SHP77 treated with DMSO at 0.1 percent for 48 hours (cell line): ENCODE measurements around the gene GALNT13.

Source experiments
- DNase-seq: peaks from one replicate; lab custom pipeline; 2025; lab: John Stamatoyannopoulos, UW

The GALNT13 gene

GRCh38 chr2:154226931-154227330 lies 355.2 kb downstream of the GALNT13 start:
- DNase-seq, result no peak

- DNase-seq, result no peak
These were observed 357.0 kb downstream of the GALNT13 start for GRCh38 chr2:154228566-154229280.

GRCh38 chr2:154229966-154230365 lies 358.2 kb downstream of the GALNT13 start:
- DNase-seq, result no peak

DNA sequence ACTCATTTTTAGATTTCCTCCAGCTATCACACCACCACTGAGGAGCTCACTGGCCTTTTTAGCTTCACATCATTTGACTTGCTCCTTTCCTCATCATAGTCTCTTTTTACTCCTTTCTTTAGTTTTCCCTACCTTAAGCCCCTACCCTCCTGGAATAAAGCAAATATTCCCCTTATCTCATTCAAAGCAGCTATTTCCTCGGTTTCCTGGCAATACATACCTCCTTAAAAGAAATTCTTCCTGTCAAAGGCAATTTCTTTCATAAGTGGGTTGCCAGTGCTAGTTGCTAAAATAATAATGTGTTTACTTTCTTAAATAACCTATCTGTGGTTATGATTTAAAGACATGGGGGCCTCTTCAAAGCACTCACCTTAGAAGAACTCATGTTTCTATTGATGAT lies 359.3 kb downstream of the GALNT13 start:
- DNase-seq, result no peak

GRCh38 chr2:154233231-154233630 lies 361.5 kb downstream of the GALNT13 start:
- no peak for DNase-seq

- DNase-seq, result no peak
These were observed 366.5 kb downstream of the GALNT13 start for GRCh38 chr2:154238252-154238651.

DNA sequence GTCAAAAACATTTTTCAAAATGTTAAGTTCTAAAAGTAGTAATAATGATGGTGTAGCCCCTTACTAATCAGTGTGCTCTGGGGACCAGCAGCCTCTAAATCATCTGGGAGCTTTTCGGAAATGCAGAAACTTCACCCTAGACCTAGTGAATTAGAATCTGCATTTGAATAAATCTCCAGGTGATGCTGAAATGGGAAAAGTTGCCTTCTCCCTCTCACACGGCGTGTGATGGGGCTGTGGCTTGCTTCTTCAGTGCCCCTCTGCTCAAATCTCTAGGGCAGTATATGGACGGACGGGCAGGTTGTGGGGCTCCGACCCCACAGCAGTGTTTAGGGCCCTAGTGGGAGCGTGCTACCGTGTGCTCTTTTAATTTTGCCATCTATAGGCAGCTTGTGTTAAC lies 368.6 kb downstream of the GALNT13 start:
- DNase-seq, result no peak

GRCh38 chr2:154240921-154241379 lies 369.2 kb downstream of the GALNT13 start:
- no peak for DNase-seq

DNA sequence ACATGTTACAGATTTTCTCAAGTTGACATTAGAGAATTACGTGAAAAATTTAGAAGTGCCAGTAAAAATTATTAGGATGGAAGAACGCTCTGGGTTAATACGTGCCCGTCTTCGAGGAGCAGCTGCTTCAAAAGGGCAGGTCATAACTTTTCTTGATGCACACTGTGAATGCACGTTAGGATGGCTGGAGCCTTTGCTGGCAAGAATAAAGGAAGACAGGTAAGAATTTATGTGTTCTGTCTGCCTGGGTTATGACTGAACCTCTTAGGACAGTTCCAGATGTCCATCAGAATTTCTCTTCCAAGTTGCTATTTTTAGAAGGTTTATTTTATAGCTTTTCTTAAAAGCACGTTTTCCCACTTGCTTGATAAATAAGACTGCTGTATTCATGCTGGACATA lies 371.0 kb downstream of the GALNT13 start:
- DNase-seq, result no peak

- no peak for DNase-seq
These were observed 372.0 kb downstream of the GALNT13 start for GRCh38 chr2:154243685-154244084.

- no peak for DNase-seq
These were observed 373.2 kb downstream of the GALNT13 start for GRCh38 chr2:154244932-154245331.

DNA sequence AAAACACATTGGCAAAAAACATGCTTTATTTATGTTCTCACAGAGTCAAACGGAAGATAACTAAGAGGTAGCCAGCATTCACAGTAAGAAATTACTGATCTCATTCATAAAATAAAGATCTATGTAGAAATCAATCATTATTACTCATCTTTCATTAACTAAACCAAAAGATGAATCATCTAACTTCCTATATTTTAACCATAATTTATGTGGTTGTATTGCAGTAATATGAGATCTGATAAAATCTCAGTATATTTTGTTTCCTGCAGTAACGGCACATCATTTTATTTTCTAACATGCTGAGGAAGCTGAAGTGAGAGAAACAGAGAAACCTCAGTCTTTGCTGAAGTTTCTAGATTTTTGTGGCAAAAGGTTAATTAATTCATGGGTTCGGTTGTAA lies 375.8 kb downstream of the GALNT13 start:
- no peak for DNase-seq

DNA sequence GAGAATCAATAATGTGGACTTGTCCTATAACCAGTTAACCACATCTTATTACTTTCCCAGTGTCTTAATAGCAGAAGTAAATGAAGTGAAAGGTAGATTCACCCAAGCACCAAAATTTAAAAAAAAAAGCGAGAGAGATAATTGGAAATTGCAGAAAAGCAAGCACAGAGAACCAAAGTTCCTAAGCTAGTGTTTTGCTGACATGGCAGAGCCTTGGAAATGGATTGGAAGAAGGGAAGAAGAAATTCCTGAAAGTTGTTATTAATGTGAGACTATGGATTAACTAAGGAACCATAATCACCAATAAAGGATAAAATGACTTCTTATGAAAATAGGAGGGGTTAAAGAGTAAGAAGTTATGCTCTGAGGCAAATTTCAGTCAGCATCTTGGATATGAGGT lies 384.4 kb downstream of the GALNT13 start:
- no peak for DNase-seq

DNA sequence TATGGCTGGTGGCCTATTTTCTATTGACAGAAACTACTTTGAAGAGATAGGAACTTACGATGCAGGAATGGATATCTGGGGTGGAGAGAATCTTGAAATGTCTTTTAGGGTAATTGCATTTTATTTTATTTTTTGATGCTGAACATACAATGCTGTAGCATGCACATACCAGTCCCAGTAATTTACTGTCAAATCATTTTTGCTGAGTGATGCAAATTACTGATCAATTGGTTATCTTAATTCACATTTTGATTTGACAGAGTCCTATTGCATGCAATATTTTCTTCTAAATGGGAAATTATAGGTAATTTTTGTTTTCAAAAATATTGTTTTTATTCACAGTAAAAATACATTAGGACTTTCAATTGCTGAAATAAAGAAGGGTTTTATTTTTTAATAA lies 387.3 kb downstream of the GALNT13 start:
- DNase-seq, result no peak

- no peak for DNase-seq
These were observed 389.8 kb downstream of the GALNT13 start for GRCh38 chr2:154261473-154262027.

DNA sequence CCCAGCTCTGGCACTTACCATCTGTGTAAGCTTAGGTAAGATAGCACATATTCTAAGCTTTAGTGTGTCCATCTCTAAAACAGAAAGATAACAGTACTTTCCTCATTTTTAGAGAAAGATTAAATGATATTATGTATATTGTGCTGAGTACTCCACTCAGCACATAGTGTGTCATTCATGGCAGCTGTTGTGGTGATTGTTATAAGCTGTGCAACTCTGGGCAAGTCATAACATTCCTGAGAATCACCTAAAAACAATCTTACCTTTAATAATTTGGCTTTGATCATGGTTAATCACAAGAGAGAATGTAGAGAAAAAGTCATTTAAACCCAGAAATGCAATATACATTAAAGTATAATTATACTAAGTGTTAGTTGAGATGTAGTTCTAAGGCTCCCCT lies 391.5 kb downstream of the GALNT13 start:
- no peak for DNase-seq

GRCh38 chr2:154264024-154264423 lies 392.3 kb downstream of the GALNT13 start:
- DNase-seq, result no peak

DNA sequence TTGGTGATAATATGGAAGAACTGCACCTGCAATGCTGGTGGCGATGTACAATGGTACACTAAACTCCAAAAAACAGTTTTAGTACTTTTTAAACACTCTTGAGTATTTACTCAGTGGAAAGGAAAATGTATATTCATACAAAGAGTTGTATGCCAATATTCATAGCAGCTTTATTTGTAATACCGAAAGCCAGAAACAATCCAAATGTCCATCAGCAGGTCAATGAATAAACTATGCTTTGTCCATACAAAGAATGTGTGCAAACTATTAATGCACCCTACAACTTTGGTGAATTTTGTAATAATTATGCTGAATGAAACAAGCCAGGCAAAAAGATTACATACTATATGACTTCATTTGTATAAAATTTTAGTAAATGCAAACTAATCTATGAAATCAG lies 396.3 kb downstream of the GALNT13 start:
- no peak for DNase-seq

DNA sequence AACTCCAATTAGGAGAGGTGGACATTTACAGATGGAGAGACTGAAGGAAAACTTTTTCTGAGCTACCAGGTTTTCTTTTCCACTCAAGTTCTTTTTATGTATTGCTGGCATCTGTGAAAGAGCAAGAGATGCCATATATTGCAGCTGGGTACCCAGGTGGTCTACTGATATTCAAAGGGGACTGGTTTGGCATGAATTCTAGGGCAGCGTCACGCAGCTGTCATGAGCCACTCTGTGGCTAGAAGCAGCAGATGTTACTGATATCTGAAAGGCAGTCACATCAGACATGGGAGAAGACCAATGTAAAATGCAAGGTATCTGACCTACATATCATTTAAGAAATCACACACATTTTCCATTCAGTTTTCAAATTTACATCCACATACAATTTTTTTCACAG lies 408.8 kb downstream of the GALNT13 start:
- no peak for DNase-seq

DNA sequence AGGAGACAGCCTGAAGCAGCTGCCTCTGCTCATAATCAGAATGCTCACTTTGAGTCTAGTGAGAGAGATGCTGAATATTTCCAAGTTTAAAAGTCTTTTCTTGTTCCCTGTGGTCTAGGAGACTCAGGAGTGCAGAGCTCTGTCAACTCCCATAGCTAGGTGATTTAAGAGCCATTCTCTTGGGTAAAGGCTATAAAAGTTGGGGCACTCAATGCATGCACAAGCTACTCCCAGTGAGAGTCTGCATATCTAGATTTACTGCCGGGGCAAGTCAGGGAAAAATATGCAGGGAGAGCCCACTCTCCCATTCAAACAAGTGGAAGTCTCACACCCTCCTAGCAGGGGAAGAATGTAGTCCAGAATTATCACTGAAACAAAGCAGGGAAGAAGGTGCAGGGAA lies 418.1 kb downstream of the GALNT13 start:
- no peak for DNase-seq

DNA sequence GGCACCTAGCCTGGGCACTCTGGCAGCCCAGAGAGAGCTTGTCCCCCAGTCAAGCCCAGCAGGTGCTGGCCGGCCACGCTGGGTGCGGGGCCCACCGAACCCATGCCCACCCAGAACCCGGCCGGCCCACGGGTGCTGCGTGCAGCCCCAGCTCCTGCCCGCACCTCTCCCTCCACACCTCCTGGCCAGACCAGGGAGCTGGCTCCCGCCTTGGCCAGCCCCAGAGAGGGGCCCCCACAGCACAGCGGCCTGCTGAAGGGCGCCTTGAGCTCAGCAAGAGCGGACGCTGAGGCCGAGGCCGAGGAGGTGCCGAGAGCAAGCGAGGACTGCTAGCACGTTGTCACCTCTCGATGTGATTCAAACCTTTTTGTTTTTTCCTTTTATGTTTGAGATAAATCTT lies 419.8 kb downstream of the GALNT13 start:
- DNase-seq, result no peak

DNA sequence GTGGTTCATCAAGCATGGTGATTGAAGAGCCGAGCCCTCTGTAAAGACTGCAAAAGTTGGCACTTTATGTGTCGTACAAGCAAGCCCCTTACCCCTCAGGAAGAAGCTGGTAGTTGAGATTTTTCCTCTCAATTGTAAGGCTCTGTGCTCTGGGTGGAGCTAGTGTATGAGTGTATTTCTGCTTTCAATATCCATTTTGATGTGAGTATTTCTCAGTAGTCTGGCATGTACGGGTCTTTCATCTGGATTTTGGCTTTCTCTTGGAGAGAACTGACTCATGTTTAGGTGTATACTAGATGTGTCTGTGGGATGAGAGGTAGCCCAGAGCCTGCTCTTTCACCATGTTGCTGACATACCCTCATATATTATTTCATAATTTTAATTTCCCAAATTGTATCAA lies 420.2 kb downstream of the GALNT13 start:
- DNase-seq, result no peak

DNA sequence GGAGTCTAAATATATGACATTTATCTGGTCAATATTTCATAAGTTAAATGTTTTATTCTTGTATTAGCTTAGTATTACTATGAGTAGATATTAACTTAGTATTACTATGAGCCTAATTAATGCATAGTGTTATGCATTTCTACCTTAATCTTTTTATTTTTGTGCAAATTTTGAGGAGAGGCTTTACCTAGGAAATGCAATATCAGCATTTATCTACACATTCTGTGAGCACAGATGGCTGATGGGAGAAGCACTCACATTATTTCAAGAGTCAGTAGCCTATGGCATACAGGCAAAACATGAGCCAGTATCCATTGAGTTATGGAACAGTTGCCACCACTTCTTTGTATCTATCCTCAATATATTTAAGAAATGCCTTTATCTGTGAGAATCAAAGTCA lies 422.1 kb downstream of the GALNT13 start:
- DNase-seq, result no peak
